Left colon (tissue), 2 donors: ENCODE results near the gene PTHLH. TPM values are rescaled to one million over a fixed set of nuclear protein-coding genes. Genes with fewer than 3 reads are reported as not detected.
A peak's percentile ranks its signal among the peaks of the same experiment; 100 is the strongest.

Experiments
- ATAC-seq: fragments of 200-7000 bp; cut with Tn5 transposase; one replicate; pipeline ENCODE4 v1.9.1; 2020; ENCODE audit warnings: mild to moderate bottlenecking, moderate library complexity
- DNase-seq, 2 donors: peaks; one replicate each; pipeline ENCODE4 v3.0.0-alpha.2; 2020
- intact Hi-C, 2 donors: fragments of 100-400 bp; cut with DNase I in 1 of 2; cut with micrococcal nuclease in 1 of 2; formaldehyde crosslinking; loops; one replicate each; pipeline versions ENCODE4 v1.11.2 to v1.14.0; 2022; cut with DNase I, micrococcal nuclease
- total RNA-seq, 2 donors: library from RNA; stranded (reverse); fragmentation: NEBNext Ultra II Directional; extraction: Animal tissue kit (Norgen Biotek cat#: 25700); gene quantifications; one replicate each; pipeline ENCODE4 v1.2.1, GENCODE V29; 2021
- donor health status: DM: no; HTN: no; CAD: no.
- donor health status: DM: yes; HTN: yes; CAD: no.

Gene PTHLH
- total RNA-seq, 2 donors from 2014 or later: not detected

DNA sequence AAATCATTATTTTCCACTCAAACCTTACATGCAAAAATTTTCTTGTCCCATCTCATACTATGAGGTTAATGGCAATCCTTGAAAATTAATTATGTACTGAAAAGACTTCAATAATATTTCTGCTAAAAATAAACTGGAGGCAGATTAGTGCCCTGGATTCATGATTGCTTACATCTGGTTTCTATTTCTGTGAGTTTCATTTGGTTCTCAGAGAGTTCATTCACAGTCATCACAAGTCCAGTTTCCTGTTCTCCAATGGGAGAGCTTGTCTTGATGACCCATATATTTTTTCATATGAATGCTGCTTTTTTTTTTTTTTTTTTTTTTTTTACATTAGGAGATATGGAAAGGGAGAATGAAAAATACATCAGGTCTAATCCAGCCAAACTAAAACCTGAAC lies 6.6 kb upstream of the PTHLH start:
- intact Hi-C loops: loop anchor here in 1 of 2 donors (10.0 kb wide), 1 partner anchor 196 kb away; no protein-coding TSS in a partner anchor
- ATAC-seq (no peak), DNase-seq (no peak)

GRCh38 chr12:27975222-27976136 lies 2.9 kb upstream of the PTHLH start:
- intact Hi-C loops: loop anchor here in 1 of 2 donors (10.0 kb wide), 1 partner anchor 199 kb away; no protein-coding TSS in a partner anchor
- ATAC-seq (no peak), DNase-seq (no peak)

DNA sequence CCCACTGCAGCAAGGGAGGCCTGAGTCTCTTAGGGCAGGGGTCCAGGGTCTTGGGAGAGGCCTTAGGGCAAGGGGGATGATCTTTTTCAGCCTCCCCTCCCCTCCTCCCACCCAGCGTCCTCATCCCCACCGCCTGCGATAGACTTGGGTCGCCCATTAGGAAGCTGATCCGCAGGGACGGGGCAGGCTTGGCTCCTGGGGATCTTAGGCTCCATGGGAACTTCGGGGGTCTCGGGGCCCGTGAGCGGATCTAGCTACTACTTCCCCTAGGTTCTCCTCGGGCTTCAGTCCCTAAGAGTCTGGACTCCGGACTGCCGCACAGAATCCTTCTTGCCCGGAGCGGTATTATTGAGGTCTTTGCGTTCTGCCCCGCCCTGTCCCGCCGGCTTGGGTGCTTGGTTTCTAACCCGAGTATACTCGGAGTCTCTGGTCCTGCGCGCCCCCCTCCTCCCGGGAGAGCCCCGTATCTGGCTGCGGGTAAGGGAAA lies 2.2 kb upstream of the PTHLH start:
- DNase-seq: no peak

DNA sequence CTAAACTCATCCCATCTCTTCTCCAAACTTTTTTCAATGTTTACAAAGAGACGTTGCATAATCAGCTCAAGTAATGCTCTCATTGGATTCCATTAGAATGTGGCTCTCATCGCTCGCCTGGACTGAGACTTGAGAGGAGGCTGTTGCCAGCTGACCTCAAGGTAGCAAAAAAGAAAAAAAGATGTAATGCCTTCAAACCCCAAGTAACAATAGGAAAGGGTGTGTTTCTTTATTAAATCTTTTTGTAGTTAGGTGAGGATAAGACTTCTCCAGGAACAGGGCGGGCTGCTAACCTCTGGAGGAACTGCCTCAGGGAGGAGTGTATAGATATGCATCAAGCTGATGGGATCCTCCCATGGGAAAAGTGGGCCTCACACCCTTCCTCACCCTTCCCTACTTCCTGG lies 956 bp upstream of the PTHLH start:
- ATAC-seq: no peak
- no peak for DNase-seq
- intact Hi-C loops: loop anchor here in 1 of 2 donors (10.0 kb wide), 1 partner anchor 201 kb away; no protein-coding TSS in a partner anchor

More for the DNA sequence above, 2.2 kb upstream of the PTHLH start:
- intact Hi-C loops: loop anchor here in 1 of 2 donors (10.0 kb wide), 1 partner anchor 200 kb away; no protein-coding TSS in a partner anchor
- ATAC-seq: no peak

DNA sequence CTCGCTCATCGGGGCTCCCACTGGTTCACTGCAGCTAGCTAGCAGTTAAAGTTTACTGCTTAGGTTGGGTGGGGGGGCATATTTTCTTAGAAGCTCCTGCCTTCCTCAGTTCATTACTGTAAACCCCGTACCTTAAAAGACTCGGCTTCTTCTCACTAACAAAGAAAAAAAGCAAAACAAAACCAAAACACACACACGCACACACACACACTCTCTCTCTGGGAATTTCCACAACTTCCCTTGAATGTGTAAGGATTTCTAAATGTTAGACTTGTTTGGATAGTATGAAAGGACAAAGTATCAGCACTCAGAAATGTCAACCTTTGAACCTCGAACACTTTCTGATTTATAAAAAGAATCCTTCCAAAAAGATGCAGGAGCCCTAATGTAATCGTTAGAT lies 927 bp downstream of the PTHLH start:
- ATAC-seq: no peak
- DNase-seq: no peak
- intact Hi-C loops: loop anchor here in 1 of 2 donors (10.0 kb wide), 1 partner anchor 203 kb away; no protein-coding TSS in a partner anchor

GRCh38 chr12:27971121-27971489 lies 1.4 kb downstream of the PTHLH start:
- DNase-seq (no peak), ATAC-seq (no peak)
- intact Hi-C loops: loop anchor here in 1 of 2 donors (10.0 kb wide), 1 partner anchor 204 kb away; no protein-coding TSS in a partner anchor

- DNase-seq (no peak), ATAC-seq (no peak)
- intact Hi-C loops: loop anchor here in 1 of 2 donors (10.0 kb wide), 1 partner anchor 204 kb away; no protein-coding TSS in a partner anchor
Observed at GRCh38 chr12:27970401-27971120, 2.0 kb downstream of the PTHLH start.

DNA sequence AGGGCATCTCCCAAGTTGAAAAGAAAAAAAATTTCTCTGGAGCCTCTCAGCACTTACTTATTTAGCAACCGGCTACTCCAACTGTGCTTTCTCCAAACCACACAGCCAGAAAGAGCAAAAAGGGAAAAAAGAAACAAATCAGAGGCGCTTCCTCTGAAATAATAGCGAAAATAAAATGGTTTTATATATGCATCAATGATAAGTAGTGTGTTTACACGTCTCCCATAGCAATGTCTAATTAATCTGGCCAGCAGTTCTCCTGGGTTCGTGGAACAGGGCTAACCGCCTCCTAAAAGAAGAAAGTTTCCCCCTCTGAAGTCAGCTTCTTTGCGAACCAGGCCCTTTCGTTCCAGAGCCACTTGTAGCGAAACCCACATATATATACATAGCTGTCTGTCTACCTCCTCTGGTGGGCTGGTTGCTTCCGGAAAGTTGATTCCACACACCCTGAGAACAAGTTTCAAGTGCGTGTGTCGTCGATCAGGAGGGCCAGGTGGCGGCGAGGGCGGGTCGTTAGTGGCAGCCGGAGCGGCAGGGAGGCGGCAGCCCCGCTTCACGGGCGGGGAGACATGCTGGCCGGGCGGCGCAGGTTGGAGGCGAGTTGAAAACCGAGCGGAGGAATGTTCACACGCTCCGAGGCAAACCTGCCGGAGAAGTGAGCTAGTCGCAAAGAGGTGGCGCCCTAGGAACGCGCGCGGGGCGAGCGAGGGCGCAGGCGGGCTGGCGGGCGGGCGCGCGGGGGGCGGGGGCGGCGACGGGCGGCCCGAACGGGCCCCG lies 2.7 kb downstream of the PTHLH start:
- DNase-seq: peak; percentile 34 to 50
- intact Hi-C loops: loop anchor here in 1 of 2 donors (10.0 kb wide), 1 partner anchor 205 kb away; no protein-coding TSS in a partner anchor
- peak; percentile 70 for ATAC-seq

DNA sequence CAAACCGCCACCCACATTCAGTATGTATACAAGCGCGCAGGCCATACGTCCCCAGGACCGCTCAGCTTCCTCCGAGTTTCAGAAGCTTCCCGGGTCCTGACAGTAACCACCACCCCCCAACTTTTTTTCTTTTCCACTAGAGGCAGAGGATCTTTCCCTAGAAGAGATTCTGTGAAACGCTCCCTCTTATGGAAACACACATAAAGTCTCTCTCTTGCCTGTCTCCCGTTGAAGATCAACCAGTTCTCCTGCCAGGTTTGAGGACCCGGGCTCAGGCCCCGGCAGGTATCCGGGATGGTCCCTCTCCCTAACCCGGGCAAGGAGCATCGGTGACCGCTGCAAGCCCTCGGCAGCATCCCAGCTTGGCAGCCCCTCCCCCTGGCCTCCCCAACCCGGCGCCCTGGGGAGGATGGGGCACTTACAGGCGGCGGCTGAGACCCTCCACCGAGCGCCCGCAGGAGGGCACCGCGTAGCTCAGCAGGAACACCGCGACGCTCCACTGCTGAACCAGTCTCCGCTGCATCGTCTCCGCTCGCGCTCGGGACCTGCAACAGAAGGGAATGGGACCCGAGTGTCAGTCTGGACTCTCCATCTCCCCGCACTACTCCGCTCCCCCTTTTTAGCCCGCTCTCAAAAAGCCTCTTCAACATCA lies 3.4 kb downstream of the PTHLH start:
- DNase-seq (no peak), ATAC-seq (no peak)
- intact Hi-C loops: no loop called here

DNA sequence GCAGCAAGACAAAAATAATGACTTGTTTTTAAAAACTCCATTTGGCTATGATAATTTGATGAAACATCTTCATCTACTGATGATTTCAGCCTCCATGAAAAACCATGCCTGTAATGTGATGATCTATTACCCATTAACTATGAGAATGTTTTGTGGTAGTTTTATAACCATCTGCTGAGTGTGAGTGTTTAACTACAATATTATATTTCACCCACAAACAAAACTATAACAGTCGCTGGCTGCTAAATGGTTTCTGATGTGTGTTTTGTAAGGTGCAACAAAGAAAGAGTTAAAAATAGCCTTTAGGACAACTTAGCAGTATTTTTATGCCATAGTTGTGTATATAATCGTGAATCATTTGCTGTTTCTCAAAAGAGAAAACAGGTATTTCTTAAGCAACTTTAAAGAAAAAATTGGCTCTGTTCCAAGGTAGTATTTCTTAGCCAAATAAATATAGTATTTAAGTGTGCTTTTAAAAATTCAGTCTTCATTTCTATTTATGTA lies 4.9 kb downstream of the PTHLH start:
- DNase-seq: no peak
- ATAC-seq: no peak
- intact Hi-C loops: no loop called here

DNA sequence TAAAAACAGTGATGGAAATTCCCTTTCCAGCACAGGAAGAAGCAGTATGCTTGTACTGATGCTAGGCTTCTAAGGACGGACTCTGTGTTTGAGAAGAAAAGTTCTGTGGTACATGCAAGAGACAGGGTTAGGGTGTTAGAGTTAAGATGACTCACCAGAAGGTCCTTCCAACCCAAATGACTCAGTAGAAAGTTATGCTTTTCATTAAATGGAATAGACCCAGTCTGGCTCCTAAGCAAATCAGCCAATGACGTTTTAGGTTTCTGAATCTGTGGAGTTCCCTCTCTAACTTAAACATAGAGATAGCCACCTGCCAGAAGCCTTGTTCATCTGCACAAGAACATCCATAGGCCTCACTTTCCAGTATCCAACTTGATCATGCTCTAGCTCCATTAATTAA lies 5.7 kb downstream of the PTHLH start:
- intact Hi-C loops: no loop called here
- ATAC-seq (no peak), DNase-seq (no peak)

DNA sequence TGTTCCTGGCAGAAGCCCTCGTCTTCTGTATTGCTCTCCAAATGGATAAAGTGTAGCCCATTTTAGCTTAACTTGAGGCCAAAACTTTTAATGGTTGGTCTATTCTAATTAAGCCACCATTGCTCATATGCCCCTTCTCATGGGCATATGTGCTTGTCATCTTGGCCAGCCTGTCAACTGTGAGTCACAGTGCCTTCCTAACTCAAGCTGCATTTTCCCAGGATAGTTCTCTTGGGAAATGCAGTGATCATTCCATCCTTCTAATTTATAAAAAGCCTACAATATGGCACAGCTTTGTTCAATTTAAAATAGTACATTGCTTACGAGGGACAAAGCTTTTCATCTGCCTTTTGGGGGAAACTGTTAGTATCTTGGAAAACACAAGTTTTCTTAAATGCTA lies 6.6 kb downstream of the PTHLH start:
- DNase-seq: no peak
- intact Hi-C loops: no loop called here
- no peak for ATAC-seq

DNA sequence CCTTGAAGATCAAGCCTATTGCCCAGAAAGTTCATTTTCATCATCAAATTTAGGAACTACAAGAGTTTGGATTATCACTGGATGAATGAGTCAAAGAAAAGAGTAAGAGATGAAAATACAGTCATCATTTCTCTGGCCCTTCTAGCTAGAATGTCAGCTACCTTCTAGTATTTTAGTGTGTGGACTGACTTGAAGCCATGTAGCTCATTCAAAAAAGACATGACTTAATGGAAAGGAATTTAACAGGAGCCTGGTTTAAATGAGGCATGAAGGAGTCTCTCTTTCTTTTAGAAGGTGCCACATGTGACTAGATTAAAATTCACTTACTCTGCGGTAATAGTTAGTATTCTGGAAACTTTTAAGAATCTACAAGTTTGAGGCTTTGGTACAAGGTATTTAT lies 7.1 kb downstream of the PTHLH start:
- intact Hi-C loops: no loop called here
- DNase-seq: no peak
- no peak for ATAC-seq

DNA sequence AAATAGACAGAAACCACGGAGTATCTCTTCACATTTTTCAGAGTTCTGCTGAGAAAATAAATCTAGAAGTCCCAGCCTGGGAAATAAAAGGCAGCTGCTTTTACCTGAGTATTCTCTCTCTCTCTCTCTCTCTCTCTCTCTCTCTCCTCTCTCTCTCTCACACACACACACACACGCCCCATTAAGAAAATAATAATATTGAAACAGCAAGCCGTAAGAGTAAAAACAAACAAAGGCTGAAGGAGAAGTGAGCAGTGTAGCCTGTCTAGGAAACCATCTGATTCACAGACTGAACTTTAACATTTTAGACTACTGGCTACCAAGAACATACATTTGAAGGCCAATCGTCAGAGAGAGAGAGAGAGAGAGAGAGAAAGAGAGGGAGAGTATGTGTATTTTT lies 8.4 kb downstream of the PTHLH start:
- no peak for ATAC-seq
- intact Hi-C loops: no loop called here

GRCh38 chr12:27960821-27961220 lies 11.7 kb downstream of the PTHLH start:
- DNase-seq: no peak
- intact Hi-C loops: no loop called here
- no peak for ATAC-seq

More for the DNA sequence above, 8.4 kb downstream of the PTHLH start:
- no peak for DNase-seq

- ATAC-seq (no peak), DNase-seq (no peak)
- intact Hi-C loops: no loop called here
Observed at GRCh38 chr12:27958675-27959074, 13.9 kb downstream of the PTHLH start.

DNA sequence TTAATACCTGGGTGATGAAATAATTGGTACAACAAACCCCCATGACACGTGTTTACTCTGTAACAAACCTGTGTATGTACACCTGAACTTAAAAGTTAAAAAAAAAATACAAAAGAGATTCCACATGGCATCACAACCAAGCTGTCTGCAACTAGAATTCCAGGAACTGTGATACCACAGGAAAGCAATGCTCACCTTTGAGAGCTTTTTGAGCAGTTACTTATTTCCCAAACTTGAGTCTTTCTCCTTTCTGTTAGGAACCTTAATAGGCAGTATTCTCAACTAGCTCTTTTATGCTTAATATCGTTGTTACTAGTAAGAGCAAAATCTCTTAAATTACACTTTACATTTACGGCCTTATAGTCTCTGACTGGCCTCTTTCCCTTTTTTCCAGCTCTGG lies 15.2 kb downstream of the PTHLH start:
- DNase-seq (no peak), ATAC-seq (no peak)
- intact Hi-C loops: no loop called here

DNA sequence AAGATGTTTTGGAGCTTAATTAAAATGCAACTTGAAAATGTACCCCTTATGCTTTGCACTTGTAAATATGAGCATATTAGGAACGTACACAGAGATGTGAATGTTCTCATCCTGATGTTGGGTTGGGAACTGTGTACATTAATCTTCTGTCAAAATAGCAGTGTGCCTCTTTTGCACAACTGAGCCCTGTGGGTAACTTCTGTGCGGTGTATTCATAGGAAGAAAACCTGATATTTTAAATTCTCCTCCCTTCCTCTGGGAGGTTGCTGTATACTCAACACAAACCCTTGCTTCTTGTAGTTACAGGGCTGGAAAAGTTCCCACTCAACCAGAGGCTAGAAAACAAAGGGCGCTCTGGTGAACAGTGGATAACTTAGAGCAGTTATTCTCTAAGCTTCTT lies 18.7 kb downstream of the PTHLH start:
- ATAC-seq: no peak
- no peak for DNase-seq
- intact Hi-C loops: no loop called here
